GM20000 (cell line): ENCODE data around the gene VSIG10L.

ENCODE experiments used
- DNase-seq: peaks from one replicate; pipeline ENCODE4 v3.0.0; 2012; ENCODE audit warnings: low spot score
- CTCF ChIP-seq: IDR thresholded peaks from 2 replicates; pipeline ENCODE4 v1.5.1; 2012; ENCODE audit warnings: mild to moderate bottlenecking, control low read depth; ENCODE audit errors: extremely low read depth, missing control alignments

Gene VSIG10L

DNA sequence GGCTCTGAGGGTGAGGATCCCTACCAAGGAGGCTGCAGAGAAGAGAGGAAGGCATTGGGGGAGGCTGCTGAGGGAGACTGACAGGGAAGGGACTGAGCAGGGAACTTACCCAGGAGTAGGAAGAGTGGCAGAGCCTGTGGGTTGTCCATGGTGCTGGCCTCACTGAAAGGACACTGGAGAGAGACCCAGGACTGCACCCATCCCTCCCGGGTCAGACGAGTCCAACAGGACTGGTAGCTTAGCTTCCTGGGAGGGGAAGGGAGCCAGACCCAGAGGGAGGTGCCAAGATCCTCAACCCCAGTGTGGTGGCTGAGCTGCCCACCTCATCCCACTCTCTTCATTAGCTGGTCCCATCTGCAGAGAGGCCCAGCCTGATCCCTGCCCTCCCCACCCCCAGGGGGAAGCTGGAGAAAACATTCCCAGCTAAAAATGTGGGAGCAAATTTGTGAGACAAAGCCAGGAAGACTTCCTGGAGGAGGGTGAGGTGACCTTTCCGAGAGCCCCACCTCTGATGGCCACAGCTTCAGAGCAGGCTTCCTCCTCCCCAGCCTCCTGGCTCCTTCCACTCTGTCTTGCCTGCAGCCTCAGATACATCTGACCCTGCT is at the start of gene VSIG10L:
VSIG10L (minus strand) TSS at position 164 of the 605 bp plus-strand sequence; CDS start at position 149, 15 bp downstream.
- no peak for TF ChIP-seq CTCF
- DNase-seq: no peak

- DNase-seq: no peak
- no peak for TF ChIP-seq CTCF
Observed at GRCh38 chr19:51391073-51391611, 49.2 kb upstream of the VSIG10L start.

GRCh38 chr19:51389143-51389542 is 47.2 kb upstream of the VSIG10L start:
- no peak for DNase-seq
- TF ChIP-seq CTCF: no peak

GRCh38 chr19:51387924-51388389 is 46.0 kb upstream of the VSIG10L start, which contains the start of gene LIM2:
LIM2 (minus strand) TSS chr19:51387974; CDS start chr19:51387443, 531 bp downstream.
- no peak for DNase-seq
- TF ChIP-seq CTCF: no peak

GRCh38 chr19:51386882-51387520 is 45.1 kb upstream of the VSIG10L start:
- no peak for TF ChIP-seq CTCF
- no peak for DNase-seq

- no peak for TF ChIP-seq CTCF
- DNase-seq: no peak
Observed at GRCh38 chr19:51382004-51382403, 40.1 kb upstream of the VSIG10L start.

- DNase-seq: no peak
- no peak for TF ChIP-seq CTCF
Observed at GRCh38 chr19:51380379-51380778, 38.4 kb upstream of the VSIG10L start.
